ENCODE data around the gene BAG5. TPM values are rescaled to one million over a fixed set of nuclear protein-coding genes. Genes with fewer than 3 reads are reported as not detected.

The BAG5 gene
- total and polyA plus RNA-seq, 2 of the 4 experiments (the other 2 are of a cell fraction): 6.7 to 22.2 TPM

- WGBS, 2 experiments (ENCODE audit: extremely low coverage in 2 of 2, insufficient read length in 1 of 2): 90% methylated on average over 7 of the region's 19 CpGs; no CpG with 5 or more reads in 1 of the 2 experiments
- Histone ChIP-seq H2BK15ac (ENCODE audit: low read depth, low read length) (no peak overlapping the region), H3K27me3 (ENCODE audit: control insufficient read depth, insufficient read depth, low read length) (no peaks in the 10 kb centered on the region), H3K9me3 (ENCODE audit: control insufficient read depth, insufficient read depth, low read length) (no peaks in the 10 kb centered on the region), H4K8ac (ENCODE audit: low read depth in 2 of 2, low read length in 2 of 2) (no peak overlapping the region), H3K27ac (ENCODE audit: insufficient read depth, low read length) (no peak overlapping the region), H4K20me1 (ENCODE audit: insufficient read depth, low read length) (peaks cover 8% of the 10 kb centered on the region; the same call in 1 of the 2 replicates), H4K91ac (ENCODE audit: insufficient read depth, low read depth, low read length) (0 out of 2 replicates have a peak overlapping the region, but pooled peaks have one; percentile 38), H3K9me1 (ENCODE audit: insufficient read depth, low read length) (no peaks in the 10 kb centered on the region), H3K14ac (replicated peaks; ENCODE audit: low read depth, low read length) (0 out of 2 replicates have a peak overlapping the region, but pooled peaks have one; percentile 8), H2BK5ac (ENCODE audit: low read depth, low read length, poor library complexity, severe bottlenecking) (no peak overlapping the region), H3K23ac (ENCODE audit: low read depth, low read length) (no peak overlapping the region), H2AK9ac (replicated peaks; ENCODE audit: low read depth, low read length, poor library complexity) (peak overlapping the region; percentile 87), H3K4me1 (ENCODE audit: control insufficient read depth, insufficient read depth, low read length) (peaks cover 23% of the 10 kb centered on the region), H3K9ac (ENCODE audit: low read depth, low read length) (no peak overlapping the region), H3K36me3 (ENCODE audit: control insufficient read depth, insufficient read depth, low read length) (no peaks in the 10 kb centered on the region), H2BK120ac (ENCODE audit: low read depth, low read length) (no peak overlapping the region), H3K4me3 (ENCODE audit: insufficient read depth, low read depth, low read length) (no peak overlapping the region), H3K4ac (ENCODE audit: low read depth, low read length) (no peak overlapping the region; the same call in 1 of the 2 replicates), H2AK5ac (ENCODE audit: low read depth, low read length) (peak overlapping the region; percentile 65; the same call in 1 of the 2 replicates), H3K79me1 (ENCODE audit: low read depth in 1 of 2, low read length in 2 of 2) (no peaks in the 10 kb centered on the region; a peak in 1 of 4 replicates), H4K5ac (ENCODE audit: low read depth, low read length) (no peak overlapping the region), H3K4me2 (ENCODE audit: low read depth, low read length) (no peak overlapping the region), H2AFZ (replicated peaks; ENCODE audit: low read length, poor library complexity) (no peak overlapping the region), H2BK20ac (ENCODE audit: low read depth, low read length) (no peak overlapping the region), H3K18ac (ENCODE audit: low read depth, low read length) (no peak overlapping the region), H3K56ac (ENCODE audit: extremely low read depth, insufficient read depth, low read length) (no peak overlapping the region)
- DNase-seq (no peak), ATAC-seq (ENCODE audit: low read depth) (no peak)
- TF ChIP-seq ELK1 (IDR thresholded peaks at IDR 0.05; ENCODE audit: borderline replicate concordance, low read depth, low read length) (no peak), POLR2A (IDR thresholded peaks at IDR 0.05; ENCODE audit: low read depth, low read length) (no peak), FOS (IDR thresholded peaks at IDR 0.05; ENCODE audit: low read depth, low read length) (no peak), CTCF (conservative IDR thresholded peaks at IDR 0.05; ENCODE audit: low read depth, low read length) (no peak), SMC3 (IDR thresholded peaks at IDR 0.05; ENCODE audit: low read depth, low read length) (no peak), CEBPB (IDR thresholded peaks at IDR 0.05; ENCODE audit: low read depth, low read length) (no peak)
- ChIA-PET CTCF (no interaction called here), POLR2A (ENCODE audit: unreplicated experiment) (no interaction called here)
- no TSS peak for BruUV-seq (replicated peaks)
- in situ Hi-C loops (cut with MboI; ENCODE audit: low sequenced_read_pairs): no loop called here
- intact Hi-C loops (cut with micrococcal nuclease): no loop called here
- dilution Hi-C loops (cut with HindIII; ENCODE audit: low sequenced_read_pairs, unreplicated experiment): no loop called here
These were observed 18.6 kb downstream of the BAG5 start for GRCh38 chr14:103543721-103544387.
